IMR-90 (cell line): ENCODE measurements around the gene ST6GALNAC3. TPM values are rescaled to one million over a fixed set of nuclear protein-coding genes. Genes with fewer than 3 reads are reported as not detected.
A peak's percentile ranks its signal among the peaks of the same experiment; 100 is the strongest.

ENCODE experiments used
- ATAC-seq: fragments of 200-7000 bp; cut with Tn5 transposase; 2 replicates; pipeline ENCODE4 v1.9.1; 2020; ENCODE audit warnings: low read depth, mild to moderate bottlenecking, moderate library complexity
- BruUV-seq: library from RNA; stranded (reverse); fragments of 400-500 nt; replicated peaks from 2 replicates; lab custom pipeline; 2021; lab: Mats Ljungman, UMichigan
- CTCF ChIA-PET: fragments of 300-600 bp; formaldehyde crosslinking; extraction: SDS; loops from one replicate; lab custom pipeline; 2021; ENCODE audit warnings: antibody characterized with exemption; lab: Yijun Ruan, JAX
- POLR2A ChIA-PET: fragments of 300-600 bp; sonication (Branson Sonifier 250); formaldehyde crosslinking; loops from one replicate; lab custom pipeline; 2022; ENCODE audit warnings: antibody characterized with exemption; ENCODE audit not compliant: unreplicated experiment; lab: Charles Lee
- DNase-seq: peaks from one replicate; pipeline ENCODE4 v3.0.0; 2013
- H2AFZ ChIP-seq: replicated peaks from 2 replicates; pipeline ENCODE3; 2013; ENCODE audit warnings: low read length, mild to moderate bottlenecking; ENCODE audit not compliant: poor library complexity
- H2AK5ac ChIP-seq: 2 replicates; pipeline ENCODE4 v1.6.1; 2013; ENCODE audit warnings: low read depth, low read length, inconsistent platforms
- H2AK9ac ChIP-seq: replicated peaks from 2 replicates; pipeline ENCODE3; 2013; ENCODE audit warnings: mild to moderate bottlenecking, low read depth, low read length, moderate library complexity; ENCODE audit not compliant: poor library complexity
- H2BK120ac ChIP-seq: 2 replicates; pipeline ENCODE4 v1.6.1; 2013; ENCODE audit warnings: low read depth, low read length, inconsistent platforms
- H2BK15ac ChIP-seq: 3 replicates; pipeline ENCODE4 v1.6.1; 2013; ENCODE audit warnings: low read depth, low read length, inconsistent platforms
- H2BK20ac ChIP-seq: 2 replicates; pipeline ENCODE4 v1.6.1; 2013; ENCODE audit warnings: low read depth, mild to moderate bottlenecking, inconsistent platforms, low read length, moderate library complexity
- H2BK5ac ChIP-seq: 2 replicates; pipeline ENCODE4 v1.6.1; 2013; ENCODE audit warnings: mild to moderate bottlenecking, low read depth, low read length, inconsistent platforms; ENCODE audit not compliant: poor library complexity, severe bottlenecking
- H3K14ac ChIP-seq: replicated peaks from 2 replicates; pipeline ENCODE4 v1.6.1; 2013; ENCODE audit warnings: low read depth, low read length, inconsistent platforms
- H3K18ac ChIP-seq: 2 replicates; pipeline ENCODE4 v1.6.1; 2013; ENCODE audit warnings: low read depth, low read length, control low read depth
- H3K23ac ChIP-seq: 2 replicates; pipeline ENCODE4 v1.6.1; 2013; ENCODE audit warnings: low read depth, low read length, inconsistent platforms
- H3K27ac ChIP-seq: 2 replicates; pipeline ENCODE4 v1.5.1; 2013; ENCODE audit warnings: mild to moderate bottlenecking, control low read depth, low read length; ENCODE audit not compliant: insufficient read depth
- H3K27me3 ChIP-seq: 2 replicates; pipeline ENCODE4 v1.6.1; 2013; ENCODE audit warnings: low read length; ENCODE audit not compliant: control insufficient read depth, insufficient read depth
- H3K36me3 ChIP-seq: 2 replicates; pipeline ENCODE4 v1.6.1; 2013; ENCODE audit warnings: low read length, mixed read lengths; ENCODE audit not compliant: control insufficient read depth, insufficient read depth
- H3K4ac ChIP-seq: 2 replicates; pipeline ENCODE4 v1.6.1; 2013; ENCODE audit warnings: low read depth, low read length, inconsistent platforms
- H3K4me1 ChIP-seq: 2 replicates; pipeline ENCODE4 v1.6.1; 2013; ENCODE audit warnings: low read length, mixed read lengths; ENCODE audit not compliant: control insufficient read depth, insufficient read depth
- H3K4me2 ChIP-seq: 2 replicates; pipeline ENCODE4 v1.6.1; 2013; ENCODE audit warnings: low read depth, mild to moderate bottlenecking, control low read depth, low read length, moderate library complexity
- H3K4me3 ChIP-seq: 2 replicates; pipeline ENCODE4 v1.5.1; 2013; ENCODE audit warnings: low read depth, mild to moderate bottlenecking, control low read depth, low read length, moderate library complexity; ENCODE audit not compliant: insufficient read depth
- H3K56ac ChIP-seq: 2 replicates; pipeline ENCODE4 v1.6.1; 2013; ENCODE audit warnings: low read length, inconsistent platforms; ENCODE audit not compliant: insufficient read depth; ENCODE audit errors: extremely low read depth
- H3K79me1 ChIP-seq, 2 experiments: 2 replicates each; pipeline ENCODE4 v1.6.1; 2013; ENCODE audit warnings: low read length in 2 of 2, inconsistent platforms in 1 of 2, low read depth in 1 of 2
- H3K9ac ChIP-seq: 2 replicates; pipeline ENCODE4 v1.6.1; 2013; ENCODE audit warnings: low read depth, low read length, control low read depth
- H3K9me1 ChIP-seq: 2 replicates; pipeline ENCODE4 v1.6.1; 2013; ENCODE audit warnings: low read length, inconsistent platforms; ENCODE audit not compliant: insufficient read depth
- H3K9me3 ChIP-seq: 2 replicates; pipeline ENCODE4 v1.6.1; 2013; ENCODE audit warnings: low read length; ENCODE audit not compliant: control insufficient read depth, insufficient read depth
- H4K20me1 ChIP-seq: 2 replicates; pipeline ENCODE4 v1.6.1; 2013; ENCODE audit warnings: low read length, inconsistent platforms; ENCODE audit not compliant: insufficient read depth
- H4K5ac ChIP-seq: 2 replicates; pipeline ENCODE4 v1.6.1; 2013; ENCODE audit warnings: mild to moderate bottlenecking, low read depth, low read length, control low read depth
- H4K8ac ChIP-seq, 2 experiments: 2 replicates each; pipeline ENCODE4 v1.6.1; 2013; ENCODE audit warnings: low read depth in 2 of 2, low read length in 2 of 2, control low read depth in 1 of 2, inconsistent platforms in 1 of 2
- H4K91ac ChIP-seq: 2 replicates; pipeline ENCODE4 v1.6.1; 2013; ENCODE audit warnings: low read depth, low read length, inconsistent platforms; ENCODE audit not compliant: insufficient read depth
- BHLHE40 ChIP-seq: fragments of 150-350 bp; IDR thresholded peaks from 2 replicates; pipeline ENCODE4 v1.6.1; 2016; ENCODE audit warnings: mild to moderate bottlenecking, low read depth, low read length
- MAFK ChIP-seq: IDR thresholded peaks from 2 replicates; pipeline ENCODE4 v1.6.1; 2012; ENCODE audit warnings: low read depth, low read length, improper control_type of control experiment
- MAZ ChIP-seq: IDR thresholded peaks from 2 replicates; pipeline ENCODE4 v1.6.1; 2012; ENCODE audit warnings: low read depth, mild to moderate bottlenecking, low read length, improper control_type of control experiment, moderate library complexity, borderline replicate concordance
- MXI1 ChIP-seq: IDR thresholded peaks from 2 replicates; pipeline ENCODE4 v1.6.1; 2012; ENCODE audit warnings: low read depth, mild to moderate bottlenecking, low read length, moderate library complexity, borderline replicate concordance
- RAD21 ChIP-seq: IDR thresholded peaks from 2 replicates; pipeline ENCODE4 v1.6.1; 2012; ENCODE audit warnings: low read length, improper control_type of control experiment
- RCOR1 ChIP-seq: IDR thresholded peaks from 2 replicates; pipeline ENCODE4 v1.6.1; 2012; ENCODE audit warnings: mild to moderate bottlenecking, low read length, improper control_type of control experiment; ENCODE audit not compliant: insufficient replicate concordance
- WGBS, 2 experiments: methylation state at CpG; one replicate each; pipeline versions ENCODE4 v1.1.5 to v1.1.7; 2013; ENCODE audit warnings: missing lambda C conversion rate in 2 of 2; ENCODE audit not compliant: insufficient read length in 1 of 2; ENCODE audit errors: extremely low coverage in 2 of 2; 5-methylcytosine and 5-hydroxymethylcytosine counted together
- dilution Hi-C: fragments of 300-500 bp; cut with HindIII; formaldehyde crosslinking; loops from one replicate; pipeline ENCODE4 v1.14.3; 2018; ENCODE audit warnings: low sequenced_read_pairs; ENCODE audit not compliant: unreplicated experiment
- in situ Hi-C: fragments of 300-500 bp; cut with MboI; formaldehyde crosslinking; loops from 3 replicates; pipeline ENCODE4 v1.14.3; 2019; ENCODE audit warnings: low sequenced_read_pairs, inconsistent platforms, mixed read lengths
- intact Hi-C: fragments of 100-400 bp; cut with micrococcal nuclease; formaldehyde crosslinking; loops from 2 replicates; pipeline ENCODE4 v1.10.0; 2022
- polyA plus RNA-seq, 3 experiments: library from polyadenylated mRNA; depleted of rRNA; stranded (reverse); fragments of >200 nt; gene quantifications; 2 replicates each; pipeline ENCODE4 v1.2.3, GENCODE V29; 2012; ENCODE audit warnings: low replicate concordance in 1 of 3
- total RNA-seq: library from RNA; depleted of rRNA; stranded (reverse); fragments of >200 nt; gene quantifications from 2 replicates; pipeline ENCODE4 v1.2.3, GENCODE V29; 2012
- TF ChIP-seq, protein P1 (sequence below): fragments of 150-350 bp; IDR thresholded peaks from 2 replicates; pipeline ENCODE4 v1.6.1; 2016; ENCODE audit warnings: low read depth, mild to moderate bottlenecking, low read length, moderate library complexity, borderline replicate concordance

ST6GALNAC3 gene
- total and polyA plus RNA-seq, 2 of the 4 experiments (the other 2 are of a cell fraction) = 0.65 to 1.3 TPM

- Histone ChIP-seq H2BK120ac (no peak overlapping the region), H3K4me3 (no peak overlapping the region), H3K4ac (no peak overlapping the region), H4K91ac (no peak overlapping the region), H3K9me3 (no peaks in the 10 kb centered on the region), H4K20me1 (no peaks in the 10 kb centered on the region), H3K79me1 (no peaks in the 10 kb centered on the region), H2BK15ac (no peak overlapping the region), H4K5ac (no peak overlapping the region), H2BK20ac (no peak overlapping the region), H3K56ac (no peak overlapping the region), H4K8ac (no peak overlapping the region), H3K4me1 (no peaks in the 10 kb centered on the region), H3K9me1 (no peaks in the 10 kb centered on the region), H3K18ac (no peak overlapping the region), H3K27me3 (no peaks in the 10 kb centered on the region), H3K23ac (no peak overlapping the region), H2AFZ (no peak overlapping the region), H3K14ac (no peak overlapping the region), H3K27ac (no peak overlapping the region), H3K36me3 (no peaks in the 10 kb centered on the region), H2AK9ac (no peak overlapping the region), H3K9ac (no peak overlapping the region), H2BK5ac (no peak overlapping the region), H2AK5ac (no peak overlapping the region), H3K4me2 (no peak overlapping the region)
- ChIA-PET POLR2A (no interaction called here), CTCF (interaction anchor here (0.6 kb wide), 1 partner anchor 27 kb away, joined by 3 read pairs; no protein-coding TSS in a partner anchor)
- 83% methylated on average over 1 of the region's 5 CpGs; no CpG with 5 or more reads in 1 of the 2 experiments for WGBS, 2 experiments
- in situ Hi-C loops = no loop called here
- dilution Hi-C loops = no loop called here
- no TSS peak for BruUV-seq
- intact Hi-C loops = no loop called here
- DNase-seq (no peak), ATAC-seq (no peak)
- TF ChIP-seq RCOR1 (no peak), MAFK (peak; percentile 93), RAD21 (no peak), MAZ (no peak), BHLHE40 (no peak), MXI1 (no peak)
- TF ChIP-seq, protein P1, sequence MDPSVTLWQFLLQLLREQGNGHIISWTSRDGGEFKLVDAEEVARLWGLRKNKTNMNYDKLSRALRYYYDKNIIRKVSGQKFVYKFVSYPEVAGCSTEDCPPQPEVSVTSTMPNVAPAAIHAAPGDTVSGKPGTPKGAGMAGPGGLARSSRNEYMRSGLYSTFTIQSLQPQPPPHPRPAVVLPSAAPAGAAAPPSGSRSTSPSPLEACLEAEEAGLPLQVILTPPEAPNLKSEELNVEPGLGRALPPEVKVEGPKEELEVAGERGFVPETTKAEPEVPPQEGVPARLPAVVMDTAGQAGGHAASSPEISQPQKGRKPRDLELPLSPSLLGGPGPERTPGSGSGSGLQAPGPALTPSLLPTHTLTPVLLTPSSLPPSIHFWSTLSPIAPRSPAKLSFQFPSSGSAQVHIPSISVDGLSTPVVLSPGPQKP = no peak
These were observed 553.0 kb downstream of the ST6GALNAC3 start for GRCh38 chr1:76627498-76627897.
